Suprapubic skin (tissue), 4 donors: ENCODE results near the gene ASB3.

Source experiments
- EP300 ChIP-seq: sonication (generic); formaldehyde crosslinking; IDR thresholded peaks from one replicate; pipeline ENCODE4 v1.6.1; 2017; ENCODE audit warnings: antibody characterized with exemption
- POLR2A ChIP-seq, 2 donors: fragments of 450-650 bp; IDR thresholded peaks; one replicate each; pipeline ENCODE4 v1.6.1; 2017; ENCODE audit warnings: antibody characterized with exemption in 2 of 2, mild to moderate bottlenecking in 2 of 2, moderate library complexity in 2 of 2
- POLR2AphosphoS5 ChIP-seq, 3 donors: sonication (generic); formaldehyde crosslinking; IDR thresholded peaks; one replicate each; pipeline ENCODE4 v1.6.1; 2017; ENCODE audit warnings: antibody characterized with exemption in 3 of 3
- TF ChIP-seq, protein P1 (sequence below), 2 donors: fragments of 200-600 bp in 1 of 2; fragments of 450-650 bp in 1 of 2; sonication (generic) in 1 of 2; IDR thresholded peaks; one replicate each; pipeline ENCODE4 v1.5.1; 2016 to 2019; ENCODE audit warnings: antibody characterized with exemption in 2 of 2, mild to moderate bottlenecking in 1 of 2, moderate library complexity in 1 of 2

DNA sequence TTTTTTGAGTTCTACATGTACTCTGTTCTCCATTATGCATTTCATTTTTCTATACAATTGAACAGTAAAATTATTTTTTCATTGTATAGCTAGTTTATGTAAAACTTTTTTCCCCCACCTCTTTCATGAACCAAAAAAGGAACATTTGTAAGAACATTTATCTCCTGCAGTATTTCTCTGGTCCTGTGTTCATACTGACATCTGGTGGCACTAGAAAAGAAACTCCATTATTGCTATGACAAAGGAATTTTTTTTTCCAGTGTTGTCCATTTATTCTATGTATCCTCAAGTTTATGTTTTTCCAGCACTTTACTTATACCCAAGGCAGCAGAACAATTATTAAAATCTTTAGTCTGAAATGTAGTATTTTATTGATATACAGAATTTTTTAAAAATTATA, 46.6 kb downstream of the ASB3 start:
- TF ChIP-seq POLR2AphosphoS5 (IDR thresholded peaks at IDR 0.05) (no peak), POLR2A (IDR thresholded peaks at IDR 0.05) (no peak), EP300 (no peak)
- TF ChIP-seq, protein P1, sequence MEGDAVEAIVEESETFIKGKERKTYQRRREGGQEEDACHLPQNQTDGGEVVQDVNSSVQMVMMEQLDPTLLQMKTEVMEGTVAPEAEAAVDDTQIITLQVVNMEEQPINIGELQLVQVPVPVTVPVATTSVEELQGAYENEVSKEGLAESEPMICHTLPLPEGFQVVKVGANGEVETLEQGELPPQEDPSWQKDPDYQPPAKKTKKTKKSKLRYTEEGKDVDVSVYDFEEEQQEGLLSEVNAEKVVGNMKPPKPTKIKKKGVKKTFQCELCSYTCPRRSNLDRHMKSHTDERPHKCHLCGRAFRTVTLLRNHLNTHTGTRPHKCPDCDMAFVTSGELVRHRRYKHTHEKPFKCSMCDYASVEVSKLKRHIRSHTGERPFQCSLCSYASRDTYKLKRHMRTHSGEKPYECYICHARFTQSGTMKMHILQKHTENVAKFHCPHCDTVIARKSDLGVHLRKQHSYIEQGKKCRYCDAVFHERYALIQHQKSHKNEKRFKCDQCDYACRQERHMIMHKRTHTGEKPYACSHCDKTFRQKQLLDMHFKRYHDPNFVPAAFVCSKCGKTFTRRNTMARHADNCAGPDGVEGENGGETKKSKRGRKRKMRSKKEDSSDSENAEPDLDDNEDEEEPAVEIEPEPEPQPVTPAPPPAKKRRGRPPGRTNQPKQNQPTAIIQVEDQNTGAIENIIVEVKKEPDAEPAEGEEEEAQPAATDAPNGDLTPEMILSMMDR (IDR thresholded peaks at IDR 0.05): peak in 1 of 2 donors; percentile 9
